Measurements from ENCODE around the gene DTNBP1.

DNA sequence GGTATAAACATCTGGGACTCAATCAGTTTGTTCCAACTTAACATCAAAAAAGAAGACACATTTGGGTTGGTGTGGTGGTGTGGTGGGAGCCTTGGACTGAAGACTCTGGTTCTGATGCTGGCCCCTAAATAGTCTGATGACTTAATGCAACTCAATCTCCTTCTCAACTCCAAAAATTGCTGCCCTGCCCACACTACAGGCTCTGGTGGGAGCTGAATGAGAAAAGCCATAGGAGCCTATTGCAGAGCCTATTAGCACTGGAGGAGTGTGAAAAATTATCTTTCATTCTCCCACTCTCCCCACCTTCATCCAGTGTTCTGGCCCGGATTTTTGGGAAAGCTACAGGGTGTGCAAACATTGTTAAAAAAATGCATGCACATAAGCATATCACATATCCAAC, 56.5 kb downstream of the DTNBP1 start:
- no peak for TF ChIP-seq TAF1 (conservative IDR thresholded peaks at IDR 0.05)
- TF ChIP-seq, protein P1, sequence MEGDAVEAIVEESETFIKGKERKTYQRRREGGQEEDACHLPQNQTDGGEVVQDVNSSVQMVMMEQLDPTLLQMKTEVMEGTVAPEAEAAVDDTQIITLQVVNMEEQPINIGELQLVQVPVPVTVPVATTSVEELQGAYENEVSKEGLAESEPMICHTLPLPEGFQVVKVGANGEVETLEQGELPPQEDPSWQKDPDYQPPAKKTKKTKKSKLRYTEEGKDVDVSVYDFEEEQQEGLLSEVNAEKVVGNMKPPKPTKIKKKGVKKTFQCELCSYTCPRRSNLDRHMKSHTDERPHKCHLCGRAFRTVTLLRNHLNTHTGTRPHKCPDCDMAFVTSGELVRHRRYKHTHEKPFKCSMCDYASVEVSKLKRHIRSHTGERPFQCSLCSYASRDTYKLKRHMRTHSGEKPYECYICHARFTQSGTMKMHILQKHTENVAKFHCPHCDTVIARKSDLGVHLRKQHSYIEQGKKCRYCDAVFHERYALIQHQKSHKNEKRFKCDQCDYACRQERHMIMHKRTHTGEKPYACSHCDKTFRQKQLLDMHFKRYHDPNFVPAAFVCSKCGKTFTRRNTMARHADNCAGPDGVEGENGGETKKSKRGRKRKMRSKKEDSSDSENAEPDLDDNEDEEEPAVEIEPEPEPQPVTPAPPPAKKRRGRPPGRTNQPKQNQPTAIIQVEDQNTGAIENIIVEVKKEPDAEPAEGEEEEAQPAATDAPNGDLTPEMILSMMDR (IDR thresholded peaks at IDR 0.05; ENCODE audit: low read depth, low read length, missing input control) = no peak
- no peak for TF ChIP-seq RAD21 (IDR thresholded peaks at IDR 0.05)
- TF ChIP-seq JUND (IDR thresholded peaks at IDR 0.05) = no peak
- TF ChIP-seq, protein P2, sequence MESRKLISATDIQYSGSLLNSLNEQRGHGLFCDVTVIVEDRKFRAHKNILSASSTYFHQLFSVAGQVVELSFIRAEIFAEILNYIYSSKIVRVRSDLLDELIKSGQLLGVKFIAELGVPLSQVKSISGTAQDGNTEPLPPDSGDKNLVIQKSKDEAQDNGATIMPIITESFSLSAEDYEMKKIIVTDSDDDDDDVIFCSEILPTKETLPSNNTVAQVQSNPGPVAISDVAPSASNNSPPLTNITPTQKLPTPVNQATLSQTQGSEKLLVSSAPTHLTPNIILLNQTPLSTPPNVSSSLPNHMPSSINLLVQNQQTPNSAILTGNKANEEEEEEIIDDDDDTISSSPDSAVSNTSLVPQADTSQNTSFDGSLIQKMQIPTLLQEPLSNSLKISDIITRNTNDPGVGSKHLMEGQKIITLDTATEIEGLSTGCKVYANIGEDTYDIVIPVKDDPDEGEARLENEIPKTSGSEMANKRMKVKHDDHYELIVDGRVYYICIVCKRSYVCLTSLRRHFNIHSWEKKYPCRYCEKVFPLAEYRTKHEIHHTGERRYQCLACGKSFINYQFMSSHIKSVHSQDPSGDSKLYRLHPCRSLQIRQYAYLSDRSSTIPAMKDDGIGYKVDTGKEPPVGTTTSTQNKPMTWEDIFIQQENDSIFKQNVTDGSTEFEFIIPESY (IDR thresholded peaks at IDR 0.05) = no peak
- TF ChIP-seq YY1 (IDR thresholded peaks at IDR 0.05) = no peak
- TF ChIP-seq, protein P3, sequence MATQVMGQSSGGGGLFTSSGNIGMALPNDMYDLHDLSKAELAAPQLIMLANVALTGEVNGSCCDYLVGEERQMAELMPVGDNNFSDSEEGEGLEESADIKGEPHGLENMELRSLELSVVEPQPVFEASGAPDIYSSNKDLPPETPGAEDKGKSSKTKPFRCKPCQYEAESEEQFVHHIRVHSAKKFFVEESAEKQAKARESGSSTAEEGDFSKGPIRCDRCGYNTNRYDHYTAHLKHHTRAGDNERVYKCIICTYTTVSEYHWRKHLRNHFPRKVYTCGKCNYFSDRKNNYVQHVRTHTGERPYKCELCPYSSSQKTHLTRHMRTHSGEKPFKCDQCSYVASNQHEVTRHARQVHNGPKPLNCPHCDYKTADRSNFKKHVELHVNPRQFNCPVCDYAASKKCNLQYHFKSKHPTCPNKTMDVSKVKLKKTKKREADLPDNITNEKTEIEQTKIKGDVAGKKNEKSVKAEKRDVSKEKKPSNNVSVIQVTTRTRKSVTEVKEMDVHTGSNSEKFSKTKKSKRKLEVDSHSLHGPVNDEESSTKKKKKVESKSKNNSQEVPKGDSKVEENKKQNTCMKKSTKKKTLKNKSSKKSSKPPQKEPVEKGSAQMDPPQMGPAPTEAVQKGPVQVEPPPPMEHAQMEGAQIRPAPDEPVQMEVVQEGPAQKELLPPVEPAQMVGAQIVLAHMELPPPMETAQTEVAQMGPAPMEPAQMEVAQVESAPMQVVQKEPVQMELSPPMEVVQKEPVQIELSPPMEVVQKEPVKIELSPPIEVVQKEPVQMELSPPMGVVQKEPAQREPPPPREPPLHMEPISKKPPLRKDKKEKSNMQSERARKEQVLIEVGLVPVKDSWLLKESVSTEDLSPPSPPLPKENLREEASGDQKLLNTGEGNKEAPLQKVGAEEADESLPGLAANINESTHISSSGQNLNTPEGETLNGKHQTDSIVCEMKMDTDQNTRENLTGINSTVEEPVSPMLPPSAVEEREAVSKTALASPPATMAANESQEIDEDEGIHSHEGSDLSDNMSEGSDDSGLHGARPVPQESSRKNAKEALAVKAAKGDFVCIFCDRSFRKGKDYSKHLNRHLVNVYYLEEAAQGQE (IDR thresholded peaks at IDR 0.05) = no peak
- no peak for TF ChIP-seq HNF4A (conservative IDR thresholded peaks at IDR 0.05)
- no peak for TF ChIP-seq EGR1 (IDR thresholded peaks at IDR 0.05; ENCODE audit: low read depth in 2 of 2)

All from liver (tissue), 3 donors.